H1 (cell line): ENCODE data around the gene FRA10AC1. TPM values are rescaled to one million over a fixed set of nuclear protein-coding genes. Genes with fewer than 3 reads are reported as not detected.

Experiments
- CTCF ChIA-PET: fragments of 300-600 bp; sonication (Branson Sonifier 250); formaldehyde crosslinking; loops from one replicate; lab custom pipeline; 2021; ENCODE audit not compliant: partially characterized antibody; lab: Charles Lee
- POLR2A ChIA-PET: fragments of 300-600 bp; sonication (Branson Sonifier 250); formaldehyde crosslinking; loops from one replicate; lab custom pipeline; 2021; ENCODE audit warnings: inconsistent platforms; ENCODE audit not compliant: partially characterized antibody; lab: Charles Lee
- DNase-seq, 2 experiments: peaks; one replicate each; pipeline versions ENCODE4 v3.0.0 to v3.0.0-alpha.2; 2010 to 2022; ENCODE audit warnings: low spot score in 2 of 2, low read depth in 1 of 2, mixed read lengths in 1 of 2
- FAIRE-seq: peaks from 2 replicates; lab custom pipeline; 2011; peaks lifted over from hg19 to GRCh38; lab: Jason Lieb, UNC
- H2AFZ ChIP-seq: 2 replicates; pipeline ENCODE4 v1.8.1; 2012; ENCODE audit warnings: low read length, inconsistent platforms
- H2AK5ac ChIP-seq: 2 replicates; pipeline ENCODE4 v1.6.1; 2013; ENCODE audit warnings: low read depth, low read length
- H2BK120ac ChIP-seq: replicated peaks from 2 replicates; pipeline ENCODE3; 2013; ENCODE audit warnings: low read depth, low read length, inconsistent platforms
- H2BK12ac ChIP-seq: 2 replicates; pipeline ENCODE4 v1.6.1; 2013; ENCODE audit warnings: low read depth, low read length
- H2BK15ac ChIP-seq: 2 replicates; pipeline ENCODE4 v1.6.1; 2013; ENCODE audit warnings: low read length
- H2BK20ac ChIP-seq: 2 replicates; pipeline ENCODE4 v1.6.1; 2013; ENCODE audit warnings: low read length
- H2BK5ac ChIP-seq: 2 replicates; pipeline ENCODE4 v1.6.1; 2013; ENCODE audit warnings: low read depth, low read length
- H3K14ac ChIP-seq: 2 replicates; pipeline ENCODE4 v1.6.1; 2013; ENCODE audit warnings: inconsistent platforms; ENCODE audit not compliant: insufficient read length
- H3K18ac ChIP-seq: 2 replicates; pipeline ENCODE4 v1.6.1; 2013; ENCODE audit warnings: low read length; ENCODE audit errors: extremely low read depth
- H3K23ac ChIP-seq: 2 replicates; pipeline ENCODE4 v1.6.1; 2013; ENCODE audit warnings: inconsistent platforms; ENCODE audit not compliant: insufficient read length
- H3K23me2 ChIP-seq: 2 replicates; pipeline ENCODE4 v1.6.1; 2013; ENCODE audit warnings: low read depth, low read length
- H3K27ac ChIP-seq: 2 replicates; pipeline ENCODE4 v1.6.1; 2011; ENCODE audit warnings: low read depth, low read length, inconsistent platforms
- H3K27me3 ChIP-seq, 4 experiments: replicated peaks in 1 of 4; 1 replicate in 1 of 4; 2 replicates in 3 of 4; pipeline versions ENCODE4 v1.6.1 to v1.8.1; 2011 to 2013; ENCODE audit warnings: low read length in 3 of 4, mild to moderate bottlenecking in 3 of 4, inconsistent platforms in 2 of 4, mixed read lengths in 2 of 4, moderate library complexity in 1 of 4; ENCODE audit not compliant: control insufficient read depth in 3 of 4, insufficient read depth in 3 of 4; ENCODE audit errors: extremely low read depth in 1 of 4
- H3K36me3 ChIP-seq, 4 experiments: 2 replicates each; pipeline versions ENCODE4 v1.6.1 to v1.8.1; 2011 to 2013; ENCODE audit warnings: mild to moderate bottlenecking in 4 of 4, low read length in 3 of 4, moderate library complexity in 2 of 4, control low read depth in 1 of 4, inconsistent platforms in 1 of 4; ENCODE audit not compliant: insufficient read depth in 4 of 4, control insufficient read depth in 2 of 4
- H3K4ac ChIP-seq: replicated peaks from 2 replicates; pipeline ENCODE3; 2013; ENCODE audit warnings: low read length, low read depth, mixed read lengths, inconsistent platforms; ENCODE audit not compliant: insufficient read length
- H3K4me1 ChIP-seq, 4 experiments: replicated peaks in 1 of 4; 1 replicate in 1 of 4; 2 replicates in 3 of 4; pipeline versions ENCODE4 v1.6.1 to v1.8.1; 2011 to 2013; ENCODE audit warnings: low read length in 3 of 4, inconsistent platforms in 2 of 4, mixed read lengths in 1 of 4; ENCODE audit not compliant: insufficient read depth in 4 of 4, control insufficient read depth in 3 of 4
- H3K4me2 ChIP-seq, 2 experiments: 2 replicates each; pipeline versions ENCODE4 v1.6.1 to v1.8.1; 2011 to 2013; ENCODE audit warnings: low read depth in 2 of 2, low read length in 2 of 2, control low read depth in 1 of 2, inconsistent platforms in 1 of 2, mild to moderate bottlenecking in 1 of 2; ENCODE audit not compliant: insufficient read depth in 1 of 2
- H3K4me3 ChIP-seq, 4 experiments: fragments of 200-600, 300-600 bp in 1 of 4; sonication (generic), shearing (Covaris generic), sonication (Bioruptor Twin) in 1 of 4; 2 replicates each; pipeline versions ENCODE4 v1.5.1 to v1.8.1; 2011 to 2016; ENCODE audit warnings: low read length in 4 of 4, low read depth in 3 of 4, control low read depth in 2 of 4, inconsistent platforms in 2 of 4, mild to moderate bottlenecking in 2 of 4, mixed read lengths in 1 of 4, moderate library complexity in 1 of 4; ENCODE audit not compliant: insufficient read depth in 2 of 4; ENCODE audit errors: extremely low read depth in 1 of 4
- H3K56ac ChIP-seq: replicated peaks from 2 replicates; pipeline ENCODE3; 2013; ENCODE audit warnings: low read depth, mild to moderate bottlenecking, mixed read lengths, low read length, inconsistent platforms; ENCODE audit not compliant: insufficient read length
- H3K79me1 ChIP-seq: 2 replicates; pipeline ENCODE4 v1.6.1; 2013; ENCODE audit warnings: low read depth, low read length, control low read depth
- H3K79me2 ChIP-seq, 2 experiments: 2 replicates each; pipeline versions ENCODE4 v1.6.1 to v1.8.1; 2012 to 2013; ENCODE audit warnings: low read length in 2 of 2, mild to moderate bottlenecking in 2 of 2, inconsistent platforms in 1 of 2; ENCODE audit not compliant: insufficient read depth in 2 of 2, control insufficient read depth in 1 of 2
- H3K9ac ChIP-seq, 4 experiments: replicated peaks in 1 of 4; 1 replicate in 1 of 4; 2 replicates in 3 of 4; pipeline versions ENCODE4 v1.6.1 to v1.8.1; 2011 to 2013; ENCODE audit warnings: low read depth in 3 of 4, low read length in 3 of 4, control low read depth in 2 of 4, mild to moderate bottlenecking in 2 of 4, moderate library complexity in 2 of 4, inconsistent platforms in 1 of 4; ENCODE audit errors: extremely low read depth in 1 of 4
- H3K9me3 ChIP-seq, 2 experiments: 2 replicates each; pipeline versions ENCODE4 v1.6.1 to v1.8.1; 2012 to 2013; ENCODE audit warnings: mild to moderate bottlenecking in 2 of 2, moderate library complexity in 2 of 2, control low read depth in 1 of 2, inconsistent platforms in 1 of 2, low read depth in 1 of 2, low read length in 1 of 2, mixed read lengths in 1 of 2; ENCODE audit not compliant: insufficient read depth in 2 of 2
- H4K20me1 ChIP-seq, 2 experiments: replicated peaks in 1 of 2; 2 replicates each; pipeline versions ENCODE3 to v1.8.1; 2011 to 2013; ENCODE audit warnings: inconsistent platforms in 2 of 2, low read length in 2 of 2, mild to moderate bottlenecking in 1 of 2; ENCODE audit not compliant: insufficient read depth in 2 of 2, control insufficient read depth in 1 of 2
- H4K5ac ChIP-seq: 2 replicates; pipeline ENCODE4 v1.6.1; 2013; ENCODE audit warnings: low read length, low read depth, mixed read lengths, inconsistent platforms; ENCODE audit not compliant: insufficient read length
- H4K8ac ChIP-seq: 2 replicates; pipeline ENCODE4 v1.8.0; 2013; ENCODE audit warnings: mild to moderate bottlenecking, moderate library complexity, low read length, inconsistent platforms; ENCODE audit not compliant: insufficient read depth; ENCODE audit errors: extremely low read depth
- H4K91ac ChIP-seq: replicated peaks from 2 replicates; pipeline ENCODE3; 2013; ENCODE audit warnings: low read length, mixed read lengths, inconsistent platforms; ENCODE audit not compliant: insufficient read length
- CBX8 ChIP-seq: fragments of 300-800, 300-1000 bp; sonication (generic); IDR thresholded peaks from 2 replicates; pipeline ENCODE4 v1.7.1; 2016; ENCODE audit warnings: low read depth, low read length, borderline replicate concordance
- WGBS, 2 experiments: shearing (Covaris generic) in 1 of 2; methylation state at CpG; one replicate each; pipeline versions ENCODE4 v1.1.6 to v1.1.7; 2013 to 2015; ENCODE audit warnings: low lambda C conversion rate in 2 of 2, mixed read lengths in 2 of 2, inconsistent platforms in 1 of 2, low coverage in 1 of 2, missing lambda C conversion rate in 1 of 2; ENCODE audit not compliant: insufficient replicate concordance in 2 of 2, insufficient coverage in 1 of 2, insufficient read length in 1 of 2; ENCODE audit errors: extremely low coverage in 1 of 2, missing lambda C conversion rate in 1 of 2; 5-methylcytosine and 5-hydroxymethylcytosine counted together
- polyA plus RNA-seq, 7 experiments: library from polyadenylated mRNA; depleted of rRNA in 3 of 7; stranded (reverse) in 5 of 7; unstranded in 2 of 7; fragments of >200 nt in 5 of 7; fragments of 200-250 nt in 2 of 7; gene quantifications; 1 replicate in 5 of 7; 2 replicates in 1 of 7; 4 replicates in 1 of 7; pipeline versions ENCODE4 v1.2.1 to v1.2.3, GENCODE V29; 2011 to 2013; ENCODE audit warnings: missing spikeins in 2 of 7, mixed read lengths in 2 of 7
- total RNA-seq: library from RNA; stranded (reverse); fragmentation: NEBNext Ultra II Directional; extraction: Animal tissue kit (Norgen Biotek cat#: 25700); gene quantifications from 2 replicates; pipeline ENCODE4 v1.2.1, GENCODE V29; 2021

FRA10AC1 gene
- total and polyA plus RNA-seq, 2 of the 8 experiments (the other 6 are each of a cell fraction or from before 2014, with no cell fraction given), result 4.4 to 13.5 TPM

DNA sequence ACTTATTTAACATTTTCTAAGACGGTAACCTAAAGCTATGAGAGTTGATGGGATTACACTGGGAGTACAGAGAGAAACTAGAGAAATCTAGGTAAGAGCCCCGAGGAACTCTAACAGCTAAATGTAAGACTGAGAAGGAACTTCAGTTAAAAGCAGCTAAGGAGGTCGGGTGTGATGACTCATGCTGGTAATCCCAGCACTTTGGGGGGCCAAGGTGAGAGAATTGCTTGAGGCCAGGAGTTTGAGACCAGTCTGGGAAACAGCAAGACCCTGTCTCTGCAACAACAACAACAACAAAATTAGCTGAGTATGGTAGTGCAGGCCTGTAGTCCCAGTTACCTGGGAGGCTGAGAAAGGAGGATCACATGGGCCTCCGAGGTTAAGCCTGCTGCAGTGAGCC is 24.0 kb downstream of the FRA10AC1 start:
- no peaks in the 10 kb centered on the region for H4K20me1 ChIP-seq
- H2BK20ac ChIP-seq, result no peak overlapping the region
- H3K36me3 ChIP-seq, result peaks cover 0 to 52% (median 9%) of the 10 kb centered on the region in 4 experiments; a peak in 4 of 8 replicates
- H3K79me2 ChIP-seq, result no peaks in the 10 kb centered on the region
- H3K18ac ChIP-seq, result no peak overlapping the region
- no peak overlapping the region for H4K91ac ChIP-seq
- no peak overlapping the region for H2AFZ ChIP-seq
- no peak overlapping the region for H3K56ac ChIP-seq
- H3K4me1 ChIP-seq, result no peaks in the 10 kb centered on the region
- H3K27ac ChIP-seq, result no peak overlapping the region
- H3K9me3 ChIP-seq, result no peaks in the 10 kb centered on the region
- no peak overlapping the region for H2BK15ac ChIP-seq
- TF ChIP-seq CBX8, result no peak
- H2BK12ac ChIP-seq, result no peak overlapping the region
- no peak overlapping the region for H3K23ac ChIP-seq
- no peaks in the 10 kb centered on the region for H3K79me1 ChIP-seq
- DNase-seq (no peak), FAIRE-seq (no peak)
- 79% methylated on average over 4 of the region's 4 CpGs; no CpG with 5 or more reads in 1 of the 2 experiments for WGBS, 2 experiments
- no peak overlapping the region; the same call in 1 of the 2 replicates for H4K8ac ChIP-seq
- no peaks in the 10 kb centered on the region for H3K23me2 ChIP-seq
- no peak overlapping the region for H3K4me3 ChIP-seq
- ChIA-PET CTCF (interaction anchor here (0.6 to 2.1 kb wide), 15 partner anchors 8 to 678 kb away, joined by 3 to 27 read pairs (median 4); no protein-coding TSS in a partner anchor), POLR2A (no interaction called here)
- no peak overlapping the region for H3K4ac ChIP-seq
- H3K27me3 ChIP-seq, result no peaks in the 10 kb centered on the region
- H3K4me2 ChIP-seq, result no peak overlapping the region
- H3K9ac ChIP-seq, result no peak overlapping the region
- no peak overlapping the region for H2AK5ac ChIP-seq
- no peak overlapping the region for H3K14ac ChIP-seq
- no peak overlapping the region for H2BK120ac ChIP-seq
- no peak overlapping the region for H2BK5ac ChIP-seq
- H4K5ac ChIP-seq, result no peak overlapping the region
